ENCODE data around the gene ZIC2. TPM values are rescaled to one million over a fixed set of nuclear protein-coding genes. Genes with fewer than 3 reads are reported as not detected.
A peak's percentile ranks its signal among the peaks of the same experiment; 100 is the strongest.

Gene ZIC2
- total RNA-seq, 1 experiment from 2014 or later, result 44.4 TPM

DNA sequence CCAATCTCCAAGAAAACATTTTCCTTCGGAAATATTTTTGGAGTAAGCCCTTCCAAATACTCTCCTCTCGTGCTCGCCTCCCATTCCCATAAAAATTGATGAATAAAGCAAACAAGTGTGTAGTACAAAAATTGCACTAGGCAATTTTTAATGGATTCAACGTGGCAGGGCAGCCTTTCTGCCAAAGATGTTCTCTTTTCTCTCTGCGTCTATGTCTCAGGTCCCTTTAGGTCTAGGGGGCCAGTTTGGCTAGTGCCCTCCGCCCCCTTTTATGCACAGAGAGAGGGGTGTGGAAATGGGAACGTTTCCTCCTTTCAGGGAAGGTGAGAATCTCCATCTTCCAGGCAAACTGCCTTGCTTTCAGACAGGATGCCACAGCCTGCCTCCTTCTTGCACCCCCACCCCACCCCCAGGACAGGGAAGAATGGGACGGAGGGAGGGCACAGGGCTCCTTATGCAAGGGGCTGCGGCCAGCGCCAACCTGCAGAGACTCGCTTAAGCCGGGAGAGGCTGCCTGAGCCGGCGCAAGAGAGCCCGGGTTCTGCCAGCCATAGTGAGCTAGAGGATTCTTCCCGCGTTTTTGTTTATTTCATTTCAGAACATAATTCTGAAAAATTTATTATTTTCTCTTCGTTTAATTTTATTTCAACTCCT, 2.7 kb upstream of the ZIC2 start:
- H3K4me2 ChIP-seq (ENCODE audit: low read length), result peak overlapping the region; percentile 93
- BruUV-seq (replicated peaks), result TSS peak; percentile 57
- intact Hi-C loops (cut with micrococcal nuclease), result no loop called here

More for the DNA sequence above, 2.7 kb upstream of the ZIC2 start:
- Histone ChIP-seq H3K9ac (ENCODE audit: low read length) (no peak overlapping the region), H3K4me3 (replicated peaks in 1 of 2; ENCODE audit: low read depth in 1 of 2, low read length in 2 of 2) (peak overlapping the region in 1 of 2 experiments; percentile 51; a peak in 1 of 4 replicates), H3K79me2 (ENCODE audit: insufficient read depth, low read length) (peaks cover 20% of the 10 kb centered on the region), H3K9me3 (ENCODE audit: control insufficient read depth in 1 of 2, insufficient read depth in 1 of 2, low read depth in 1 of 2, low read length in 2 of 2) (no peaks in the 10 kb centered on the region), H3K4me1 (ENCODE audit: control insufficient read depth in 1 of 2, insufficient read depth in 2 of 2, low read length in 2 of 2) (peaks cover 13 to 24% of the 10 kb centered on the region in 2 experiments), H3K9me2 (ENCODE audit: insufficient read depth) (no peaks in the 10 kb centered on the region), H3K27me3 (ENCODE audit: insufficient read depth, low read length) (no peaks in the 10 kb centered on the region), H3K27ac (ENCODE audit: low read depth, low read length) (peak overlapping the region; percentile 95), H3K36me3 (ENCODE audit: control insufficient read depth in 1 of 2, insufficient read depth in 2 of 2, low read length in 2 of 2) (no peaks in the 10 kb centered on the region), H4K20me1 (ENCODE audit: insufficient read depth) (no peaks in the 10 kb centered on the region), H2AFZ (ENCODE audit: low read depth, low read length, poor library complexity, severe bottlenecking) (no peak overlapping the region)
- no peak for ATAC-seq
- CTCF ChIA-PET, result no interaction called here
- DNase-seq (ENCODE audit: low read depth, low spot score), result no peak
- no peak for TF ChIP-seq EZH2 (IDR thresholded peaks at IDR 0.05)
- no peak for TF ChIP-seq TCF7L2 (IDR thresholded peaks at IDR 0.05; ENCODE audit: borderline replicate concordance, extremely low read depth, insufficient read depth, insufficient read length)
- no peak for TF ChIP-seq POLR2A (IDR thresholded peaks at IDR 0.05; ENCODE audit: borderline replicate concordance, extremely low read depth, insufficient read depth, insufficient read length)
- TF ChIP-seq CBX3 (IDR thresholded peaks at IDR 0.05; ENCODE audit: low read depth), result no peak
- TF ChIP-seq EGR1 (IDR thresholded peaks at IDR 0.05; ENCODE audit: low read depth), result no peak
- TF ChIP-seq, protein P1, sequence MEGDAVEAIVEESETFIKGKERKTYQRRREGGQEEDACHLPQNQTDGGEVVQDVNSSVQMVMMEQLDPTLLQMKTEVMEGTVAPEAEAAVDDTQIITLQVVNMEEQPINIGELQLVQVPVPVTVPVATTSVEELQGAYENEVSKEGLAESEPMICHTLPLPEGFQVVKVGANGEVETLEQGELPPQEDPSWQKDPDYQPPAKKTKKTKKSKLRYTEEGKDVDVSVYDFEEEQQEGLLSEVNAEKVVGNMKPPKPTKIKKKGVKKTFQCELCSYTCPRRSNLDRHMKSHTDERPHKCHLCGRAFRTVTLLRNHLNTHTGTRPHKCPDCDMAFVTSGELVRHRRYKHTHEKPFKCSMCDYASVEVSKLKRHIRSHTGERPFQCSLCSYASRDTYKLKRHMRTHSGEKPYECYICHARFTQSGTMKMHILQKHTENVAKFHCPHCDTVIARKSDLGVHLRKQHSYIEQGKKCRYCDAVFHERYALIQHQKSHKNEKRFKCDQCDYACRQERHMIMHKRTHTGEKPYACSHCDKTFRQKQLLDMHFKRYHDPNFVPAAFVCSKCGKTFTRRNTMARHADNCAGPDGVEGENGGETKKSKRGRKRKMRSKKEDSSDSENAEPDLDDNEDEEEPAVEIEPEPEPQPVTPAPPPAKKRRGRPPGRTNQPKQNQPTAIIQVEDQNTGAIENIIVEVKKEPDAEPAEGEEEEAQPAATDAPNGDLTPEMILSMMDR (IDR thresholded peaks at IDR 0.05 in 2 of 3, conservative IDR thresholded peaks at IDR 0.05 in 1 of 3; ENCODE audit: borderline replicate concordance in 1 of 3, insufficient read depth in 1 of 3, low read depth in 2 of 3, low read length in 2 of 3), result no peak
- TF ChIP-seq, protein P2, sequence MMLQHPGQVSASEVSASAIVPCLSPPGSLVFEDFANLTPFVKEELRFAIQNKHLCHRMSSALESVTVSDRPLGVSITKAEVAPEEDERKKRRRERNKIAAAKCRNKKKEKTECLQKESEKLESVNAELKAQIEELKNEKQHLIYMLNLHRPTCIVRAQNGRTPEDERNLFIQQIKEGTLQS (IDR thresholded peaks at IDR 0.05), result no peak
- TF ChIP-seq YY1 (IDR thresholded peaks at IDR 0.05; ENCODE audit: extremely low read depth, insufficient replicate concordance, low read depth, low read length), result no peak
- no peak for TF ChIP-seq ZFX (IDR thresholded peaks at IDR 0.05)
- TF ChIP-seq POLR2AphosphoS5 (IDR thresholded peaks at IDR 0.05; ENCODE audit: low read depth, low read length), result no peak
- TF ChIP-seq, protein P3, sequence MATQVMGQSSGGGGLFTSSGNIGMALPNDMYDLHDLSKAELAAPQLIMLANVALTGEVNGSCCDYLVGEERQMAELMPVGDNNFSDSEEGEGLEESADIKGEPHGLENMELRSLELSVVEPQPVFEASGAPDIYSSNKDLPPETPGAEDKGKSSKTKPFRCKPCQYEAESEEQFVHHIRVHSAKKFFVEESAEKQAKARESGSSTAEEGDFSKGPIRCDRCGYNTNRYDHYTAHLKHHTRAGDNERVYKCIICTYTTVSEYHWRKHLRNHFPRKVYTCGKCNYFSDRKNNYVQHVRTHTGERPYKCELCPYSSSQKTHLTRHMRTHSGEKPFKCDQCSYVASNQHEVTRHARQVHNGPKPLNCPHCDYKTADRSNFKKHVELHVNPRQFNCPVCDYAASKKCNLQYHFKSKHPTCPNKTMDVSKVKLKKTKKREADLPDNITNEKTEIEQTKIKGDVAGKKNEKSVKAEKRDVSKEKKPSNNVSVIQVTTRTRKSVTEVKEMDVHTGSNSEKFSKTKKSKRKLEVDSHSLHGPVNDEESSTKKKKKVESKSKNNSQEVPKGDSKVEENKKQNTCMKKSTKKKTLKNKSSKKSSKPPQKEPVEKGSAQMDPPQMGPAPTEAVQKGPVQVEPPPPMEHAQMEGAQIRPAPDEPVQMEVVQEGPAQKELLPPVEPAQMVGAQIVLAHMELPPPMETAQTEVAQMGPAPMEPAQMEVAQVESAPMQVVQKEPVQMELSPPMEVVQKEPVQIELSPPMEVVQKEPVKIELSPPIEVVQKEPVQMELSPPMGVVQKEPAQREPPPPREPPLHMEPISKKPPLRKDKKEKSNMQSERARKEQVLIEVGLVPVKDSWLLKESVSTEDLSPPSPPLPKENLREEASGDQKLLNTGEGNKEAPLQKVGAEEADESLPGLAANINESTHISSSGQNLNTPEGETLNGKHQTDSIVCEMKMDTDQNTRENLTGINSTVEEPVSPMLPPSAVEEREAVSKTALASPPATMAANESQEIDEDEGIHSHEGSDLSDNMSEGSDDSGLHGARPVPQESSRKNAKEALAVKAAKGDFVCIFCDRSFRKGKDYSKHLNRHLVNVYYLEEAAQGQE (IDR thresholded peaks at IDR 0.05; ENCODE audit: low read depth), result no peak
- TF ChIP-seq, protein P4, sequence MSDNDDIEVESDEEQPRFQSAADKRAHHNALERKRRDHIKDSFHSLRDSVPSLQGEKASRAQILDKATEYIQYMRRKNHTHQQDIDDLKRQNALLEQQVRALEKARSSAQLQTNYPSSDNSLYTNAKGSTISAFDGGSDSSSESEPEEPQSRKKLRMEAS (IDR thresholded peaks at IDR 0.05), result no peak
- no peak for TF ChIP-seq FOSL1 (IDR thresholded peaks at IDR 0.05; ENCODE audit: low read depth)
- TF ChIP-seq CEBPB (IDR thresholded peaks at IDR 0.05; ENCODE audit: low read depth), result no peak
- TF ChIP-seq JUND (IDR thresholded peaks at IDR 0.05), result no peak
- POLR2A ChIA-PET, result no interaction called here
- RAD21 ChIA-PET (ENCODE audit: low non-redundant PET in 1 of 2, low total read pairs in 2 of 2, uncharacterized antibody in 2 of 2, unreplicated experiment in 2 of 2), result no interaction called here

All from HCT116 (cell line).